ENCODE results near the gene C3orf20.
"Not testable (repeated sequence)": the region's sequence is repeated elsewhere in the genome, so short reads cannot be mapped to it uniquely, and the experiment has no call there.

DNA sequence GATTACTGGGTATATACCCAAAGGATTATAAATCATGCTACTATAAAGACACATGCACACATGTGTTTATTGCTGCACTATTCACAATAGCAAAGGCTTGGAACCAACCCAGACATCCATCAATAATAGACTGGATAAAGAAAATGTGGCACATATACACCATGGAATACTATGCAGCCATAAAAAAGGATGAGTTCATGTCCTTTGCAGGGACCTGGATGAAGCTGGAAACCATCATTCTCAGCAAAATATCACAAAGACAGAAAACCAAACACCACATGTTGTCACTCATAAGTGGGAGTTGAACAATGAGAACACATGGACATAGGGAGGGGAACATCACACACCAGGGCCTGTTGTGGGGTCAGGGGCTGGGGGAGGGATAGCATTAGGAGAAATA is 78.0 kb downstream of the C3orf20 start:
- TF ChIP-seq TOE1 (IDR thresholded peaks at IDR 0.05; ENCODE audit: borderline replicate concordance); TOE1 (CRISPR knock-in tag; IDR thresholded peaks at IDR 0.05; ENCODE audit: borderline replicate concordance, low read depth); TRIM28 (IDR thresholded peaks at IDR 0.05); EZH2 (IDR thresholded peaks at IDR 0.05; ENCODE audit: borderline replicate concordance, low read depth, low read length); CTCF (IDR thresholded peaks at IDR 0.05 in 2 of 3, conservative IDR thresholded peaks at IDR 0.05 in 1 of 3; ENCODE audit: insufficient read depth in 2 of 3, low read depth in 1 of 3, low read length in 3 of 3); POLR2A (conservative IDR thresholded peaks at IDR 0.05); SMARCA5 (IDR thresholded peaks at IDR 0.05); POLR2AphosphoS5 (IDR thresholded peaks at IDR 0.05; ENCODE audit: control insufficient read depth, insufficient read depth, low read depth, low read length); PTBP1 (IDR thresholded peaks at IDR 0.05; ENCODE audit: low read depth, low read length); RFX5 (IDR thresholded peaks at IDR 0.05; ENCODE audit: low read depth, low read length); THRB (CRISPR knock-in tag; conservative IDR thresholded peaks at IDR 0.05); KLF6 (CRISPR knock-in tag; IDR thresholded peaks at IDR 0.05; ENCODE audit: borderline replicate concordance): not testable (repeated sequence)
- TF ChIP-seq, protein P1, sequence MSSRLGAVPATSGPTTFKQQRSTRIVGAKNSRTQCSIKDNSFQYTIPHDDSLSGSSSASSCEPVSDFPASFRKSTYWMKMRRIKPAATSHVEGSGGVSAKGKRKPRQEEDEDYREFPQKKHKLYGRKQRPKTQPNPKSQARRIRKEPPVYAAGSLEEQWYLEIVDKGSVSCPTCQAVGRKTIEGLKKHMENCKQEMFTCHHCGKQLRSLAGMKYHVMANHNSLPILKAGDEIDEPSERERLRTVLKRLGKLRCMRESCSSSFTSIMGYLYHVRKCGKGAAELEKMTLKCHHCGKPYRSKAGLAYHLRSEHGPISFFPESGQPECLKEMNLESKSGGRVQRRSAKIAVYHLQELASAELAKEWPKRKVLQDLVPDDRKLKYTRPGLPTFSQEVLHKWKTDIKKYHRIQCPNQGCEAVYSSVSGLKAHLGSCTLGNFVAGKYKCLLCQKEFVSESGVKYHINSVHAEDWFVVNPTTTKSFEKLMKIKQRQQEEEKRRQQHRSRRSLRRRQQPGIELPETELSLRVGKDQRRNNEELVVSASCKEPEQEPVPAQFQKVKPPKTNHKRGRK (tag; IDR thresholded peaks at IDR 0.05), result not testable (repeated sequence)
